ENCODE data around the gene CELSR2.

CELSR2 gene

DNA sequence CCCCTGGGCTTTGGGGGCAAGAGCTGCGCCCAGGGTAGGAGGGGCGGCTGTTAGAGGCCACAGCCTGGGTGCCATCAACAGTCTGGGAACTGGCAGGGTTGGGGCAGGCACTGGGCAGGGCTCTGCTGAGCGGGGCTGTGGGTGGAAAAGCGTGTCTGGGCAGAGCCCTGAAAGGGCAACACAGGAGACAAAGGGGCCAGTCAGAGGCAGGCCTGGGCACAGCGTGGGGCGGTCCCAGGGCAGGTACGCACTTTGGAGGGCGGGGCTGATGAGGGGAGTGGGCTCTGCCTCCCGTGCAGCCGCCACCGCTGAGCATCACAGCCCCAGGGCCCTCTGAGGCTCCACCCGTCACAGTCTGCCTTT, 13.9 kb downstream of the CELSR2 start:
- DNase-seq (ENCODE audit: low read depth, low spot score): no peak
- peak overlapping the region; percentile 79 for H3K27ac ChIP-seq

DNA sequence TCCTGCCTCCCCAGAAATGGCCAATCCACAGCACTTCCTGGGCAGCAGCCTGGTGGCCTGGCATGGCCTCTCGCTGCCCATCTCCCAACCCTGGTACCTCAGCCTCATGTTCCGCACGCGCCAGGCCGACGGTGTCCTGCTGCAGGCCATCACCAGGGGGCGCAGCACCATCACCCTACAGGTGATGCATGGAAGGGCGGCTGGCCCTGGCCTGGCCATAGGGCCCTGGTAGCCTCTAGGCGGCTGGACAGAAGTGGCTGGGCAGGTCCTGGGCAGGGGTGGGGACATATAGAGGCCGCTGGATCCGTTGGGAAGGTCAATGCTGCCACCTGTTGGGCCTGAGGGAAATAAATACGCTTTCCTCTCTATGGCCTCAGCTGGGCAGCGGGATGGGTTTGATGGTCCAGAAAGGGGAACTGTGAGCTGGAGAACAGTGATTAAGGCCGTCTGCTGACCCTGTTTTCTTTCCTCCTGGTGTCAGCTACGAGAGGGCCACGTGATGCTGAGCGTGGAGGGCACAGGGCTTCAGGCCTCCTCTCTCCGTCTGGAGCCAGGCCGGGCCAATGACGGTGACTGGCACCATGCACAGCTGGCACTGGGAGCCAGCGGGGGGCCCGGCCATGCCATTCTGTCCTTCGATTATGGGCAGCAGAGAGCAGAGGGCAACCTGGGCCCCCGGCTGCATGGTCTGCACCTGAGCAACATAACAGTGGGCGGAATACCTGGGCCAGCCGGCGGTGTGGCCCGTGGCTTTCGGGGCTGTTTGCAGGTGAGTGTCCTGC, 14.4 kb downstream of the CELSR2 start:
- H3K27ac ChIP-seq: peak overlapping the region; percentile 79
- DNase-seq (ENCODE audit: low read depth, low spot score): peak; percentile 93

DNA sequence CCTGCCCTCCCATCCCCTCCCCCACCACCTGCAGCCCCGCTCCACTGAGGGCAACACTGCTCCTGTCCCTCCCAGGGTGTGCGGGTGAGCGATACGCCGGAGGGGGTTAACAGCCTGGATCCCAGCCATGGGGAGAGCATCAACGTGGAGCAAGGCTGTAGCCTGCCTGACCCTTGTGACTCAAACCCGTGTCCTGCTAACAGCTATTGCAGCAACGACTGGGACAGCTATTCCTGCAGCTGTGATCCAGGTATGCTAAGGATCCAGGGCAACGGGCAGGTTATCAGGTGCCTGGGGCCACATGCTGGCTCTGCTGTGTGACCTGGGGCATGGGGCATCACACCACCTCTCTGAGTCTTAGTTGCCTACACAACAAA, 15.0 kb downstream of the CELSR2 start:
- DNase-seq (ENCODE audit: low read depth, low spot score): no peak
- H3K27ac ChIP-seq: no peak overlapping the region

DNA sequence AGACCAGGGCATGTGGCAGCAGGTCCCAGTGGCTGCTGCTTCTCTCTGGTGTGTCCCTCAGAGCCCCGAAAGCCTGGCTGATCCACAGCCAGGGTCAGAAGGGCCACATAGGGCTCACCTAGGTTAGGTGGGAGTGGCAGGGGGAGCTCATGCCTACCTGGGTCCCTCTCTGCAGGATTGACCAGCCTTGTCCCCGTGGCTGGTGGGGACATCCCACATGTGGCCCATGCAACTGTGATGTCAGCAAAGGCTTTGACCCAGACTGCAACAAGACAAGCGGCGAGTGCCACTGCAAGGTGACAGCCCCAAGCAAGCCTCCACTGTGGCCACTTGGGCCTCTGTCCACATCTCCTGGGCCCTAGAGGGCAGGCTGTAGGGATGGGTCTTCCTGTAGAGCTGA, 15.7 kb downstream of the CELSR2 start:
- H3K27ac ChIP-seq: no peak overlapping the region
- DNase-seq (ENCODE audit: low read depth, low spot score): no peak

DNA sequence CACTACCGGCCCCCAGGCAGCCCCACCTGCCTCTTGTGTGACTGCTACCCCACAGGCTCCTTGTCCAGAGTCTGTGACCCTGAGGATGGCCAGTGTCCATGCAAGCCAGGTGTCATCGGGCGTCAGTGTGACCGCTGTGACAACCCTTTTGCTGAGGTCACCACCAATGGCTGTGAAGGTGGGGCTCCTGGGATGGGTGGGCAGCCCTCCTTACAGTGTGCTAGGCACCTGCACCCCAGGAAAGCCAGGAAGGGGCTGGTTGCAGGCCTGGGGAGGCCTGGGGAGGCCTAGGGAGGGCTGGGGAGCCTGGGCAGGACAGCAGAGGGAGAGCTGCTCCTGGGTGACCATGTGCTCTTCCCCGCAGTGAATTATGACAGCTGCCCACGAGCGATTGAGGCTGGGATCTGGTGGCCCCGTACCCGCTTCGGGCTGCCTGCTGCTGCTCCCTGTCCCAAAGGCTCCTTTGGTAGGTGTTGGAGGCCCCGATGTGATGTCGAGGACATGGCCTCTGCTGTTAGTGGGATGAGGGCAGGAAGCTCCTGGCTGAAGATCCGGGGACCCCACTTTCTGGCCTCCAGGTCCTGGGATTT, 16.5 kb downstream of the CELSR2 start:
- no peak for DNase-seq (ENCODE audit: low read depth, low spot score)
- no peak overlapping the region for H3K27ac ChIP-seq

DNA sequence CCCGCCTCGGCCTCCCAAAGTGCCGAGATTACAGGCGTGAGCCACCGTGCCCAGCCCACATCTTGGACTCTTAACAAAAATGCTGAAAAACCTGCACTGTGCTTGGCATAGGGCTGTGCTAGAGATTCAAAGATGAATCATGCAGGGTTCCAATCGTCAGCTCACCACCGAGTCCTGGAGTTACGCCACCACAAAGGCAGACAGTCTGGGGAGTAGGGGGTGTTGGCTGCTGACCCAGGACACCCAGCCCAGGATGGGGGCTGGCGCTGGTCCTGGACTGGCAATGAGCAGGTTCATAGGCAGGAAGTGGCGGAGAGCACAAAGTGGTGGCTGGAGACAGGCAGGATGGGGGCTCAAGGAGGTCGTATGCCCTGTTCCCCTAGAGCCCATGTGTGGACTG, 17.6 kb downstream of the CELSR2 start:
- peak overlapping the region; percentile 63 for H3K27ac ChIP-seq
- DNase-seq (ENCODE audit: low read depth, low spot score): peak; percentile 82

DNA sequence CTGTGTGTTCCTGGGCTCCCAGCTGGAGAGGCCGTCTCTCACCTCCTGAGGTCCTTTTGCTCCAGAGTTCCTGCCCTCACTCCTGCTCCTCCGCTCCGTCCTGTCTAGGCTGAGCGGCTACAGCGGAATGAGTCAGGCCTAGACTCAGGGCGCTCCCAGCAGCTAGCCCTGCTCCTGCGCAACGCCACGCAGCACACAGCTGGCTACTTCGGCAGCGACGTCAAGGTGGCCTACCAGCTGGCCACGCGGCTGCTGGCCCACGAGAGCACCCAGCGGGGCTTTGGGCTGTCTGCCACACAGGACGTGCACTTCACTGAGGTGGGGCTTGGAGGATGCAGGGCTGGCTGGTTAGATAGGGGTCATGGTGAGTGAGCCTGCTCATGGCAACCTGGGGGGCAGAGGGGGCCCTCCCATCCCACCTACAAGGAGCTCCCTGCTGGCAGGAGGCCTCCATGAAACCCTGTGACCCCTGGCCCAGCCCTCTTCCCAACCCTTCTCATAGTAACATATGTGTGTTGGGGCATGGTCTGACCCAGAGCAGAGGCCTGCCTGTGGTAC, 18.5 kb downstream of the CELSR2 start:
- peak overlapping the region; percentile 63 for H3K27ac ChIP-seq
- DNase-seq (ENCODE audit: low read depth, low spot score): no peak

DNA sequence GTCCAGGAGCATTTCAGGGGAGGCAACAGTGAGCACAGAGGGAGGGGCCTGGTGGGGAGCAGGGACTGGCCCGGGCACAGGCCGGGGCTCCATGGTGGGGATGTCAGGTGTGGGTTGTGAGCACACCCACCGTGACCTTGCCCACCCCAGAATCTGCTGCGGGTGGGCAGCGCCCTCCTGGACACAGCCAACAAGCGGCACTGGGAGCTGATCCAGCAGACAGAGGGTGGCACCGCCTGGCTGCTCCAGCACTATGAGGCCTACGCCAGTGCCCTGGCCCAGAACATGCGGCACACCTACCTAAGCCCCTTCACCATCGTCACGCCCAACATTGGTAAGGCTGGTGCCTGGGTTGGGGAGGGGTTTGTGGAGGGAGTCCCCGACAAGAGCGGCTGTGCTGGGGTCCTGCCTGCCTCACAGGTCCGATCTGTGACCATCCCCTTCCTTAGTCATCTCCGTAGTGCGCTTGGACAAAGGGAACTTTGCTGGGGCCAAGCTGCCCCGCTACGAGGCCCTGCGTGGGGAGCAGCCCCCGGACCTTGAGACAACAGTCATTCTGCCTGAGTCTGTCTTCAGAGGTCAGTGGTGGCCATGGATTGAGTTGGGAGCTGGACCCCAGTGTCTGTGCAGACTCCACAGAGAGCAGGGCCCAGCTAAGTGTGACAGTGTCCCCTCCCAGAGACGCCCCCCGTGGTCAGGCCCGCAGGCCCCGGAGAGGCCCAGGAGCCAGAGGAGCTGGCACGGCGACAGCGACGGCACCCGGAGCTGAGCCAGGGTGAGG, 19.3 kb downstream of the CELSR2 start:
- no peak for DNase-seq (ENCODE audit: low read depth, low spot score)
- H3K27ac ChIP-seq: no peak overlapping the region

DNA sequence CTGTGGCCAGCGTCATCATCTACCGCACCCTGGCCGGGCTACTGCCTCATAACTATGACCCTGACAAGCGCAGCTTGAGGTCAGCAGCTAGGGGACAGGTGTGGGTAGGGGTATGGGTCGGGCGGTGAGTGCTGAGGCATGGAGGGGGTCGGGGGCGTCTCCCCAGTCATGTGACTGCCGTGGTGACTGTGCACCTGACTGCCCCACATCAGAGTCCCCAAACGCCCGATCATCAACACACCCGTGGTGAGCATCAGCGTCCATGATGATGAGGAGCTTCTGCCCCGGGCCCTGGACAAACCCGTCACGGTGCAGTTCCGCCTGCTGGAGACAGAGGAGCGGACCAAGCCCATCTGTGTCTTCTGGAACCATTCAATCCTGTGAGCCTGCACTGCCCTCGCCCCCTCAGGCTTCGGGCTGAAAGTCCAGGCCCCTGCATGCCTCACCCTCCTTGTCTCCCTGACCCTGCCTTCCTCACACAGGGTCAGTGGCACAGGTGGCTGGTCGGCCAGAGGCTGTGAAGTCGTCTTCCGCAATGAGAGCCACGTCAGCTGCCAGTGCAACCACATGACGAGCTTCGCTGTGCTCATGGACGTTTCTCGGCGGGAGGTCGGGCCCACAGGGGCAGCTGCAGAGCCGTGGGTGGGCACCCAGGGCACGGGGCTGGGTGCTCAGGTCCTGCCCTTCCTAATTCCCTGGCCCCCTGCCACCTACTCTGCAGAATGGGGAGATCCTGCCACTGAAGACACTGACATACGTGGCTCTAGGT, 20.1 kb downstream of the CELSR2 start:
- DNase-seq (ENCODE audit: low read depth, low spot score): no peak
- H3K27ac ChIP-seq: no peak overlapping the region

DNA sequence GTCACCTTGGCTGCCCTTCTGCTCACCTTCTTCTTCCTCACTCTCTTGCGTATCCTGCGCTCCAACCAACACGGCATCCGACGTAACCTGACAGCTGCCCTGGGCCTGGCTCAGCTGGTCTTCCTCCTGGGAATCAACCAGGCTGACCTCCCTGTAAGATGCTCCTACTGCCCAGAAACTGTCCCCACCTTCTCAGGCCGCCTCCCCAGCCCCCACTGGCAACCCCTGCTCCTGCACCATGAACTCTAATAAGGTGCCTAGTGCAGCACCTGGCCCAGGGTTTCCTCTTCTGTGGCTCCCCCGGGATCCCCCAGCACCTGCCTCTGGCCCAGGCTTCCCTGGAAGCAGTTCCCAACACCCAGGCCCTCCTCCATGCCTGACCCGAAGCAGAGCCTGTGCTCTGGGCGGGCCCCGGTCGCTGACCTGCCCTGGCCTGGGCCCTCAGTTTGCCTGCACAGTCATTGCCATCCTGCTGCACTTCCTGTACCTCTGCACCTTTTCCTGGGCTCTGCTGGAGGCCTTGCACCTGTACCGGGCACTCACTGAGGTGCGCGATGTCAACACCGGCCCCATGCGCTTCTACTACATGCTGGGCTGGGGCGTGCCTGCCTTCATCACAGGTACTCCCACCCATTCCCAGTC, 20.8 kb downstream of the CELSR2 start:
- no peak for DNase-seq (ENCODE audit: low read depth, low spot score)
- H3K27ac ChIP-seq: no peak overlapping the region

DNA sequence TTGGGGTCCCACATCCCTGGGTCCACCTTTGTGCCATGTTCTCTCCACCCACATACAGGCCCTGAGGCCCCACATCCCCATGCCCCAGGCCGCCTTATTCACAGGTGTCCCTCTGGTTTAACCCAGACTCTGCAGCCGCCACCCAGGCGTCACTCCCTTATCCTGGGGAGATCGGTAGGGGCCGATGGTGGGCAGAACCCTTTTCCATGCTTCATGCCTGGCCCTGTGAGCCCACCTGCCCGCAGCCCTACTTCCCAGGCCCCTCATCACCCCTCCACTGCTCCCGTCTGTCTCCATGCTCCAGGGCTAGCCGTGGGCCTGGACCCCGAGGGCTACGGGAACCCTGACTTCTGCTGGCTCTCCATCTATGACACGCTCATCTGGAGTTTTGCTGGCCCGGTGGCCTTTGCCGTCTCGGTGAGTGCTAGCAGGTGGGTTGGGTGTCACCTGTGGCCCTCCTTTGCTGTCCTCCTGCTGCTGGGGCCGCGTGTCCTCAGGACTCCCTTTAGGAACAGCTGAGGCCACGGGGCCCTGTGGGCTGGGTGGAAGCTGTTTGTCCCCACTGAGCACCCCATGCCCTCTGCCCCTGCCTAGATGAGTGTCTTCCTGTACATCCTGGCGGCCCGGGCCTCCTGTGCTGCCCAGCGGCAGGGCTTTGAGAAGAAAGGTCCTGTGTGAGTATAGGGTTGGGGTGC, 21.4 kb downstream of the CELSR2 start:
- no peak for DNase-seq (ENCODE audit: low read depth, low spot score)
- H3K27ac ChIP-seq: no peak overlapping the region

DNA sequence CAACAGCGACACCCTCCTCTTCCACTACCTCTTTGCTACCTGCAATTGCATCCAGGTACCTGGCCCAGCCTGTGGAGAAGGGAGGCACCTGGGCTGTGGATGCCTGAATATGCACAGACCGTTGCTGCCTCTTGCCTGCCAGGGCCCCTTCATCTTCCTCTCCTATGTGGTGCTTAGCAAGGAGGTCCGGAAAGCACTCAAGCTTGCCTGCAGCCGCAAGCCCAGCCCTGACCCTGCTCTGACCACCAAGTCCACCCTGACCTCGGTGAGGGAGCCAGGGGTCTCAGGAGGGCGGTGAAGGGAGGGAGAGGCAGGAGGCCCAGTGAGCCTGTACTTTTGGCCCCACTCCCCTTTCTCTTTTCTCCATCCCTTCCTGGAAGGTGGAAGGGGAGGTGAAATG, 22.1 kb downstream of the CELSR2 start:
- DNase-seq (ENCODE audit: low read depth, low spot score): no peak

DNA sequence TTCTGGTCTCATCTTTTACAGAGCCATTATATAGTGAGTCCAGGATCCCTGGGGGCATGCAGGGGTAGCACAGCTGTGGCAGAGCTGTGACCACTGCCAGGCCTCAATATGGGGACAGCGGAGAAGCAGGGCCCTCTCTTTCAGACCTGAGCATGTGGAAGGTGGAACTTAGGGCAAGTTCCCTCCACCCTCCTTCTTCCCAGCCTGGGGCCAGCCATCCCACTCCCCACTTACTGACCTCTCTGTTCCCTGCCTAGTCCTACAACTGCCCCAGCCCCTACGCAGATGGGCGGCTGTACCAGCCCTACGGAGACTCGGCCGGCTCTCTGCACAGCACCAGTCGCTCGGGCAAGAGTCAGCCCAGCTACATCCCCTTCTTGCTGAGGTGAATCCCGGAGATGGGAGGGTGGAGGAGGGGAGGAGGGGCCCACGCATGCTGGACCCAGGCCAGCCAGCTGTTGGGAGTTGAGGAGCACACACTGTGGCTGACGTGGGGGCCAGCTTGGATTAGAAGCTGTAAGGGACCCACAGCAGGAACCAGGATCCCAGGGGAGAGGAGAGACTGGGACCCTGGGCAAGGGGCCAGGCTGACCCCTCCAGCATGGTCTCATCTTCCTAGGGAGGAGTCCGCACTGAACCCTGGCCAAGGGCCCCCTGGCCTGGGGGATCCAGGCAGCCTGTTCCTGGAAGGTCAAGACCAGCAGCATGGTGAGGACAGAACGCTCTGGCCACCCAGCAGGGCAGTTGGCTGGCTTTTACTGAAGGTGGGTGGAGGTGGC, 22.9 kb downstream of the CELSR2 start:
- H3K27ac ChIP-seq: no peak overlapping the region

More for the DNA sequence above, 22.1 kb downstream of the CELSR2 start:
- no peak overlapping the region for H3K27ac ChIP-seq

DNA sequence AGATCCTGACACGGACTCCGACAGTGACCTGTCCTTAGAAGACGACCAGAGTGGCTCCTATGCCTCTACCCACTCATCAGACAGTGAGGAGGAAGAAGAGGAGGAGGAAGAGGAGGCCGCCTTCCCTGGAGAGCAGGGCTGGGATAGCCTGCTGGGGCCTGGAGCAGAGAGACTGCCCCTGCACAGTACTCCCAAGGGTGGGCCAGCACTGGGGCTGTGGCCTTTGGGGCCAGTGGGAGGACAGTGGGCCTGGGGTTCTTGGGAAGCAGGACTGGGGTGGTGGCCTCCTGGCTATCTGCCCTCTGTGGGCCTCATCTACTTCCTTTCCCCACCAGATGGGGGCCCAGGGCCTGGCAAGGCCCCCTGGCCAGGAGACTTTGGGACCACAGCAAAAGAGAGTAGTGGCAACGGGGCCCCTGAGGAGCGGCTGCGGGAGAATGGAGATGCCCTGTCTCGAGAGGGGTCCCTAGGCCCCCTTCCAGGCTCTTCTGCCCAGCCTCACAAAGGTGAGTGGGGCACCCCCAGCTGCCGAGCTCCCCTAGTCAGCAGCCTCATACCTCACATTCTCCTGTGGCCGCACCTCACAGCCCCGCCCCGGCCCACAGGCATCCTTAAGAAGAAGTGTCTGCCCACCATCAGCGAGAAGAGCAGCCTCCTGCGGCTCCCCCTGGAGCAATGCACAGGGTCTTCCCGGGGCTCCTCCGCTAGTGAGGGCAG, 23.6 kb downstream of the CELSR2 start:
- peak overlapping the region; percentile 93 for H3K27ac ChIP-seq

More for the DNA sequence above, 22.9 kb downstream of the CELSR2 start:
- no peak for DNase-seq (ENCODE audit: low read depth, low spot score)

DNA sequence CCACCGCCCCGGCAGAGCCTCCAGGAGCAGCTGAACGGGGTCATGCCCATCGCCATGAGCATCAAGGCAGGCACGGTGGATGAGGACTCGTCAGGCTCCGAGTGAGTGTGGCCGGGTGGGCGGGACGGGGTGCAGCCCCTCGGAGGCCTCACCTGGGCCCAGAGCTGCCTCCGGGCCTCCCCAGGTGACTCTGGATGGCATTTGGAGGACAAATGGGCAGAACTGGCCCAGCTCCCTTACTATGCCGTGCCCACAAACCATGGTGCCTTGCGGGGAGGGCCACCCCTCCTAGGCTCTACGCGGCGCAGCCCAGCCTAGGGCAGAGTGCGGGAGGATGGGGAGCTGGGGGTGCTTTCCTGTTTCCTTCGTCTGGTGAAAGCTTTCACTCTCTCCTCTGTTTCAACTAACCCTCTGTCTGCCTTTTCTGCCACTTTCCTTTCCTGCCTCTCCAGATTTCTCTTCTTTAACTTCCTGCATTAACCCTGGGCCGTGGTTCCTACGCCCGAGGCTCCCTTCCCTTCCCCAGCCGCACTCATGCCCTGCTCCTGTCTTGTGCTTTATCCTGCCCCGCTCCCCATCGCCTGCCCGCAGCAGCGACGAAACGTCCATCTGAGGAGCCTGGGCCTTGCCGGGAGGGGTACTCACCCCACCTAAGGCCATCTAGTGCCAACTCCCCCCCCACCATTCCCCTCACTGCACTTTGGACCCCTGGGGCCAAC, 24.4 kb downstream of the CELSR2 start:
- H3K27ac ChIP-seq: peak overlapping the region; percentile 93
- no peak for DNase-seq (ENCODE audit: low read depth, low spot score)

More for the DNA sequence above, 23.6 kb downstream of the CELSR2 start:
- no peak for DNase-seq (ENCODE audit: low read depth, low spot score)

DNA sequence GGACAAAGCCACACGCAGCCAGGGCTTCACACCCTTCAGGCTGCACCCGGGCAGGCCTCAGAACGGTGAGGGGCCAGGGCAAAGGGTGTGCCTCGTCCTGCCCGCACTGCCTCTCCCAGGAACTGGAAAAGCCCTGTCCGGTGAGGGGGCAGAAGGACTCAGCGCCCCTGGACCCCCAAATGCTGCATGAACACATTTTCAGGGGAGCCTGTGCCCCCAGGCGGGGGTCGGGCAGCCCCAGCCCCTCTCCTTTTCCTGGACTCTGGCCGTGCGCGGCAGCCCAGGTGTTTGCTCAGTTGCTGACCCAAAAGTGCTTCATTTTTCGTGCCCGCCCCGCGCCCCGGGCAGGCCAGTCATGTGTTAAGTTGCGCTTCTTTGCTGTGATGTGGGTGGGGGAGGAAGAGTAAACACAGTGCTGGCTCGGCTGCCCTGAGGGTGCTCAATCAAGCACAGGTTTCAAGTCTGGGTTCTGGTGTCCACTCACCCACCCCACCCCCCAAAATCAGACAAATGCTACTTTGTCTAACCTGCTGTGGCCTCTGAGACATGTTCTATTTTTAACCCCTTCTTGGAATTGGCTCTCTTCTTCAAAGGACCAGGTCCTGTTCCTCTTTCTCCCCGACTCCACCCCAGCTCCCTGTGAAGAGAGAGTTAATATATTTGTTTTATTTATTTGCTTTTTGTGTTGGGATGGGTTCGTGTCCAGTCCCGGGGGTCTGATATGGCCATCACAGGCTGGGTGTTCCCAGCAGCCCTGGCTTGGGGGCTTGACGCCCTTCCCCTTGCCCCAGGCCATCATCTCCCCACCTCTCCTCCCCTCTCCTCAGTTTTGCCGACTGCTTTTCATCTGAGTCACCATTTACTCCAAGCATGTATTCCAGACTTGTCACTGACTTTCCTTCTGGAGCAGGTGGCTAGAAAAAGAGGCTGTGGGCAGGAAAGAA, 25.5 kb downstream of the CELSR2 start:
- peak; percentile 93 for DNase-seq (ENCODE audit: low read depth, low spot score)
- peak overlapping the region; percentile 93 for H3K27ac ChIP-seq
